NCI-H2107 treated with DMSO at 0.1 percent for 48 hours (cell line): ENCODE measurements around the gene POGZ.

Experiments used
- DNase-seq: peaks from one replicate; lab custom pipeline; 2025; ENCODE audit not compliant: unreplicated experiment; lab: John Stamatoyannopoulos, UW

POGZ gene

GRCh38 chr1:151377150-151377884 lies 82.0 kb downstream of the POGZ start:
- DNase-seq: no peak

- no peak for DNase-seq
These were observed 86.1 kb downstream of the POGZ start for GRCh38 chr1:151373196-151373595.

GRCh38 chr1:151372058-151372934 lies 87.0 kb downstream of the POGZ start, which contains the start of gene SELENBP1:
TSS of gene SELENBP1 (minus strand) at chr1:151372705. CDS start at chr1:151372641, 64 bp downstream.
- DNase-seq: peak; percentile 52

- peak; percentile 27 for DNase-seq
These were observed 87.8 kb downstream of the POGZ start for GRCh38 chr1:151371370-151372057.

- peak; percentile 16 for DNase-seq
These were observed 88.9 kb downstream of the POGZ start for GRCh38 chr1:151370211-151370911.

- no peak for DNase-seq
These were observed 89.7 kb downstream of the POGZ start for GRCh38 chr1:151369621-151370048.

- DNase-seq: no peak
These were observed 90.0 kb downstream of the POGZ start for GRCh38 chr1:151369302-151369610.

GRCh38 chr1:151368393-151369301 lies 90.6 kb downstream of the POGZ start:
- DNase-seq: peak; percentile 48

GRCh38 chr1:151367658-151368392 lies 91.5 kb downstream of the POGZ start:
- no peak for DNase-seq

- DNase-seq: no peak
These were observed 94.3 kb downstream of the POGZ start for GRCh38 chr1:151364996-151365395.

- no peak for DNase-seq
These were observed 96.8 kb downstream of the POGZ start for GRCh38 chr1:151362308-151363155.

- no peak for DNase-seq
These were observed 97.4 kb downstream of the POGZ start for GRCh38 chr1:151361883-151362282.

GRCh38 chr1:151356696-151357095 lies 102.6 kb downstream of the POGZ start:
- no peak for DNase-seq
